ENCODE measurements around the gene GLT6D1. TPM values are rescaled to one million over a fixed set of nuclear protein-coding genes. Genes with fewer than 3 reads are reported as not detected.

Gene GLT6D1
- total and polyA plus RNA-seq, 2 of the 8 experiments (the other 6 are each of a cell fraction or from before 2014, with no cell fraction given) = 1.3 to 2.1 TPM

DNA sequence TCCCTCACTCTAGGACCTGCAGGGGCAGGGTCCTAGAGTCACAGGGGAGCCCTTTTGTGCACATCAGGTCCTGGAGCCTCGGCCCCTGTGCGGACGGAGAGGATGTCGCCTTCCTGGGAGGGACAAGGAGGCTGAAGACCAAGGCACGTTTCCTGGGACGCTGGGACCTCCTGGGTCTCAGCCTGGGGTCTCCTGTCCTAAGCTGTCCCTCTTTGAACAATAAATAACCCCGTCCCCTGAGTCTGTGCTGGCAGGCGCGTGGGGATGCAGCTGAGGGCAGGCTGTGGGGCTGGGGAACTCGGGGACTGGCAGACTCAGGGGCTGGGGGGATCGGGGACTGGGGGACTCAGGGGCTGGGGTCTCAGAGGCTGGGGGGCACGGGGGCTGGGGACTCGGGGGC is 46.7 kb downstream of the GLT6D1 start:
- Histone ChIP-seq H3K27ac (ENCODE audit: low read depth, low read length) (no peak overlapping the region), H3K27me3 (replicated peaks in 1 of 4; ENCODE audit: control insufficient read depth in 3 of 4, extremely low read depth in 1 of 4, insufficient read depth in 3 of 4, low read length in 3 of 4) (no peaks in the 10 kb centered on the region), H3K9me3 (ENCODE audit: insufficient read depth in 2 of 2, low read depth in 1 of 2, low read length in 1 of 2) (0 out of 4 replicates have a peak, but pooled peaks cover 0 to 5% of the 10 kb centered on the region in 2 experiments), H4K5ac (ENCODE audit: insufficient read length, low read depth, low read length) (no peak overlapping the region), H4K8ac (ENCODE audit: extremely low read depth, insufficient read depth, low read length) (no peak overlapping the region), H3K4me1 (replicated peaks in 1 of 4; ENCODE audit: control insufficient read depth in 3 of 4, insufficient read depth in 4 of 4, low read length in 3 of 4) (no peaks in the 10 kb centered on the region; a peak in 1 of 7 replicates), H3K4me3 (ENCODE audit: extremely low read depth in 1 of 4, insufficient read depth in 2 of 4, low read depth in 3 of 4, low read length in 4 of 4) (no peak overlapping the region), H2AK5ac (ENCODE audit: low read depth, low read length) (no peak overlapping the region), H3K36me3 (ENCODE audit: control insufficient read depth in 2 of 4, insufficient read depth in 4 of 4, low read length in 3 of 4) (no peaks in the 10 kb centered on the region), H3K79me2 (ENCODE audit: control insufficient read depth in 1 of 2, insufficient read depth in 2 of 2, low read length in 2 of 2) (no peaks in the 10 kb centered on the region), H3K23ac (ENCODE audit: insufficient read length) (no peak overlapping the region), H3K4me2 (ENCODE audit: insufficient read depth in 1 of 2, low read depth in 2 of 2, low read length in 2 of 2) (no peak overlapping the region), H3K23me2 (ENCODE audit: low read depth, low read length) (no peaks in the 10 kb centered on the region), H3K14ac (ENCODE audit: insufficient read length) (no peak overlapping the region), H2BK15ac (ENCODE audit: low read length) (no peak overlapping the region), H3K9ac (replicated peaks in 1 of 4; ENCODE audit: extremely low read depth in 1 of 4, low read depth in 3 of 4, low read length in 3 of 4) (no peak overlapping the region), H3K79me1 (ENCODE audit: low read depth, low read length) (no peaks in the 10 kb centered on the region), H4K20me1 (replicated peaks in 1 of 2; ENCODE audit: control insufficient read depth in 1 of 2, insufficient read depth in 2 of 2, low read length in 2 of 2) (no peaks in the 10 kb centered on the region), H3K4ac (replicated peaks; ENCODE audit: insufficient read length, low read depth, low read length) (no peak overlapping the region), H2BK12ac (ENCODE audit: low read depth, low read length) (no peak overlapping the region), H3K18ac (ENCODE audit: extremely low read depth, low read length) (no peak overlapping the region), H2BK120ac (replicated peaks; ENCODE audit: low read depth, low read length) (no peak overlapping the region), H2BK20ac (ENCODE audit: low read length) (no peak overlapping the region), H3K56ac (replicated peaks; ENCODE audit: insufficient read length, low read depth, low read length) (no peak overlapping the region), H4K91ac (replicated peaks; ENCODE audit: insufficient read length, low read length) (no peak overlapping the region), H2BK5ac (ENCODE audit: low read depth, low read length) (no peak overlapping the region), H2AFZ (ENCODE audit: low read length) (no peak overlapping the region)
- TF ChIP-seq GABPA (IDR thresholded peaks at IDR 0.05; ENCODE audit: borderline replicate concordance, insufficient read depth, low read length) (no peak), BCL11A (IDR thresholded peaks at IDR 0.05; ENCODE audit: low read depth in 2 of 2, low read length in 2 of 2) (no peak), SP2 (IDR thresholded peaks at IDR 0.05; ENCODE audit: low read length) (no peak), EGR1 (IDR thresholded peaks at IDR 0.05; ENCODE audit: borderline replicate concordance, low read depth, low read length) (no peak), SAP30 (IDR thresholded peaks at IDR 0.05; ENCODE audit: insufficient read depth, insufficient replicate concordance, low read length) (no peak), TCF12 (IDR thresholded peaks at IDR 0.05; ENCODE audit: low read depth, low read length) (no peak), JUND (IDR thresholded peaks at IDR 0.05; ENCODE audit: low read length) (no peak), POLR2A (IDR thresholded peaks at IDR 0.05; ENCODE audit: control extremely low read depth in 1 of 2, low read depth in 2 of 2, low read length in 2 of 2) (no peak), PHF8 (conservative IDR thresholded peaks at IDR 0.05; ENCODE audit: low read depth, low read length) (no peak), KDM1A (IDR thresholded peaks at IDR 0.05; ENCODE audit: borderline replicate concordance, low read length) (no peak), CBX5 (IDR thresholded peaks at IDR 0.05; ENCODE audit: low read depth, low read length) (no peak), SP1 (IDR thresholded peaks at IDR 0.05; ENCODE audit: low read depth, low read length) (no peak)
- ChIA-PET POLR2A (ENCODE audit: partially characterized antibody) (interaction anchor here (1.2 kb wide), 1 partner anchor 8 kb away, joined by 3 read pairs; no protein-coding TSS in a partner anchor), CTCF (ENCODE audit: partially characterized antibody) (interaction anchor here (0.9 to 7.2 kb wide), 2 partner anchors 11 to 20 kb away, joined by 3 to 58 read pairs; no protein-coding TSS in a partner anchor)
- WGBS, 2 experiments (ENCODE audit: extremely low coverage in 1 of 2, insufficient coverage in 1 of 2, insufficient read length in 1 of 2, insufficient replicate concordance in 2 of 2, low coverage in 1 of 2, low lambda C conversion rate in 2 of 2, missing lambda C conversion rate in 1 of 2) = 100% methylated on average over 2 of the region's 13 CpGs; no CpG with 5 or more reads in 1 of the 2 experiments
- DNase-seq (ENCODE audit: low read depth in 1 of 2, low spot score in 2 of 2) = no peak
- no peak for FAIRE-seq

Measured in H1 (cell line).